HG03196 (cell line): Measurements from ENCODE around the gene CEP104.

Experiments used
- ATAC-seq: cut with Tn5 transposase; IDR thresholded peaks from one replicate; pipeline ENCODE4 v1.9.1; 2021; ENCODE audit not compliant: unreplicated experiment

Gene CEP104

GRCh38 chr1:3779912-3780416 lies 77.0 kb downstream of the CEP104 start:
- no peak for ATAC-seq

- ATAC-seq: no peak
These were observed 77.6 kb downstream of the CEP104 start for GRCh38 chr1:3779265-3779911.

DNA sequence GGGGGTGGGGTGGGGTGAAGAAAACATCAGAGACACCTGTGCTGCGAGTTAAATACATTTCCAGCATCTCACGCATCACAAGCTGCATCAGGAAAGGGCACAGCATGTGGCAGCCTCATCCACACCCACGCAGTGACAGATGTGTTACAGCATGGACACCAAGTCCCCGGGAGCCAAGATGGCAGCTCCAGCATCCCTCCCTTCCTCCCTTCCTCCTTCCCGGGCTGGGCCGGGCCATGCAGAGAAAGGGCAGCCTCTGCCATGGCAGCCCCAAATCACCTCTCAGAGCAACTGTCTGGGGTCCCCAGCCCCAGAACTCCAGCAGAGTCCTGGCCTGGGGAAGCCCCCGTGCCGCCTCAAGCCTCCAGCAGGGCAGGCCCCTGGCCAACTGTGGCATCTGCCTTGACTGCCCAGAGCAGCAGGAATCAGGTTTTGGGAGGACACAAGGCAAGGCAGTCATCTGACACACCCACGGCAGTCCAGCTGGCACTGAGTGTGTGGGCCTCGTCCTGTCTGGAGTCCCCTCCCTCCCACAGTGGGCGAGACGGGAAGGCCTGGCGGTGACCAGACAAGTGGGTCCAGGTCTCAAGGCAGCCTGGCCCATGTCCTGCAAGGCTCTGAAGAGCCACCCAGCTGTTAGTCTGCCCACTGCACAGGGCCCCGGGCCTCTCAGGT lies 78.3 kb downstream of the CEP104 start:
- no peak for ATAC-seq

GRCh38 chr1:3777647-3778589 lies 79.1 kb downstream of the CEP104 start:
- no peak for ATAC-seq

DNA sequence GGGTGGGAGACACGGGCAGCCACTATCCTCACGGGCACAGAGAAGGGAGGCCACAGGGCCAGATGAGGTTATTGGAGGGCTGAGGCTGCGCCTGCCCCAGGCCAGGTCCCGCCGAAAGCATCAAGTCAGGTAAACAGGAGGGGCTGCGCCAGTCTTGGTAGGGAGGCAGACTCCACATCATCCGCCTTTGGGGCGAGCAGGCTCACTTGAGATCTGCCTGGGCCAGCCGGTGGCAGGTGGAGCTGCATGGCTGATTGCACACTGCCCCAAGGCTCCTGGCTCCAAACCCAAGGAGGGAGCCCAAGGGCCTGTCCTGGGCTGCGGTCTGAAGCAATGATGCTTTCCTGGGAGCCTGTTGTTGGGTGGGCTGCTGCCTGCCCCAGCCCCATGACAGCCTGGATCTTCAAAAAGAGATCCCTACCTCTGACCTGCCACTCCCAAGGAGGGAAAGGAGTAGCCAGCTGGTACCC lies 79.9 kb downstream of the CEP104 start:
- ATAC-seq: no peak

GRCh38 chr1:3776231-3776961 lies 80.6 kb downstream of the CEP104 start:
- ATAC-seq: no peak

DNA sequence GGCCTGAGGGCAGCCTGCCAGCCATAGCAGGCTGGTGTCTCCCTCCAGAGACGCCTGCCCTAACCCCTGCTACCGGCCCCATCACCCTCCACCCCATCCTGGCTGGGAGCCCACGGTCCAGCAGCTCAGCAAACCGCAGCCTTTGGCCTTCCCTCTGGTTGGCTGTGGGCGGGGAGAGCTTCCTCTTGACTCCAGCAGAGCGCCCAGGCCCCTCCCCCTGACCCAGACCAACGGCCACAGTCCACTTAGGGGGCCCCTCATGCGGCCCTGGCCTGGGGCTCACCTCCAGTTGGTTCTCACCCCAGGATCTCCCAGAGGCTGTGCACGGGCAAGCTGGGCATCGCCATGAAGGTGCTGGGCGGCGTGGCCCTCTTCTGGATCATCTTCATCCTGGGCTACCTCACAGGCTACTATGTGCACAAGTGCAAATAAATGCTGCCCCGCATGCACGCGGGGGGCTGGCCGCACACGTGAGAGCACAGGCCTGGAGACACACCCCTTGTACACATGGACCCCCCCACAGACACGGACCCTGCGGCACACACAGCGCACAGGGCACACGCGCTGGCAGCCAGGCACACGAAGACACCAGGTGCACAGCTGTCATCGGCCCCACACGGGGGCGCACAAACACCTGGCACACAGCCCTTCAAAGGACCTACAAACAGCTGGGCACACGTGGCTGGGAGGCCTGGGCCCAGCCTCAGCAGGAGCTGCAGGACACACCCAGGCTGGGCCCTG lies 81.4 kb downstream of the CEP104 start:
- ATAC-seq: no peak

DNA sequence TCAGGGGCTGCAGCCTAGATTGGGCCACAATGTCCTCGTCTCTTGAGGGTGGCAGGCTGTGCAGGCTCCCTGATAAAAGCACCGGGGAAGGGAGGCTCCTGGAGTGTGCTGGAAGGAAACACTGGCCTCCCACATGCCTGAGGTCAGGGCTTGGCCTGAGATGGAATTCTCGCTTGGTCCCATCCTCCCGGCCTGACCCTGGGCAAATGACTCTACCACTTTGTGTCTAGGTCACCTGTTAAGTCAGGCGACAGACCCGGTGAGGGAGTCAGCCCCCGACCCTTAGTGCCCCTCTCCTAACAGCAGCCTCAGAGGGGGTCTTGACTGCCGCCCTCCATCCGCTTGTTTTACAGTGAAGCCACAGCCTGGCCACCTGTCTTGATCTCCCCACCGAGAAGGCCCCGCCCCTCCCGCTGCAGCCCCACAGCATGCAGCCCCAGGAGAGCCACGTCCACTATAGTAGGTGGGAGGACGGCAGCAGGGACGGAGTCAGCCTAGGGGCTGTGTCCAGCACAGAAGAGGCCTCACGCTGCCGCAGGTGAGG lies 82.0 kb downstream of the CEP104 start:
- ATAC-seq: no peak

DNA sequence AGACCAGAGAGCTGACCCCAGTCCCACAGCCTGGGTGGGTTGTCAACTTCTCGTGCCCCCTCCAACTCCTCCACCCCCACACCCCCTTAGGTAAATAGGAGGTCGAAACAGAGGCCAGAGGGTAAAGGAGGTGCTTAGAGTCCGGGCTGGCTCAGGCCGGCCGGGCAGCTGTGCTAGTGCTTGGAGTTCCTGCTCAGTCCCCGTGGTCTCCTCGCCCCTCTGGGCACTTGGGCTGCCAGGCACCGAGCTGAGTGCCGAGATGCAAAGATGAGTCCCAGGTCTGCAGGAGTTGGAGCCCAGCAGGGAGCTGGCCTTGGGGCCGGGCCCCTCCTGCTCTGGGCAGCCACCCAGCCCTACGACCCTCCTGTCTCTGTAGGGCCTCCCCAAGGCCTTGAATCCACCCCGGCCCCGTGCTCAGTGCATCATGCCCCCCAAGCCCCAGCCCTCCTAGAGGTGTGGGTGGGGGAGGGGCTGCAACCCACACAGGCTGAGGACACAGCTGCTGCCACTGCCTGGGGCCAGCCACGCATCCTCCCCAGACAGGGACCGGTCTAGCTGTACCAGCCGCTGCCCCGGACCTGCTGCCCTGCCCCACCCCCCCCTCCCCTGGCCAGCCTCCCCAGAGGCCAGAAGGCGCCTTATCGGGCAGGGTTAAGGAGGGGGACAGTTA lies 82.6 kb downstream of the CEP104 start:
- ATAC-seq: no peak

DNA sequence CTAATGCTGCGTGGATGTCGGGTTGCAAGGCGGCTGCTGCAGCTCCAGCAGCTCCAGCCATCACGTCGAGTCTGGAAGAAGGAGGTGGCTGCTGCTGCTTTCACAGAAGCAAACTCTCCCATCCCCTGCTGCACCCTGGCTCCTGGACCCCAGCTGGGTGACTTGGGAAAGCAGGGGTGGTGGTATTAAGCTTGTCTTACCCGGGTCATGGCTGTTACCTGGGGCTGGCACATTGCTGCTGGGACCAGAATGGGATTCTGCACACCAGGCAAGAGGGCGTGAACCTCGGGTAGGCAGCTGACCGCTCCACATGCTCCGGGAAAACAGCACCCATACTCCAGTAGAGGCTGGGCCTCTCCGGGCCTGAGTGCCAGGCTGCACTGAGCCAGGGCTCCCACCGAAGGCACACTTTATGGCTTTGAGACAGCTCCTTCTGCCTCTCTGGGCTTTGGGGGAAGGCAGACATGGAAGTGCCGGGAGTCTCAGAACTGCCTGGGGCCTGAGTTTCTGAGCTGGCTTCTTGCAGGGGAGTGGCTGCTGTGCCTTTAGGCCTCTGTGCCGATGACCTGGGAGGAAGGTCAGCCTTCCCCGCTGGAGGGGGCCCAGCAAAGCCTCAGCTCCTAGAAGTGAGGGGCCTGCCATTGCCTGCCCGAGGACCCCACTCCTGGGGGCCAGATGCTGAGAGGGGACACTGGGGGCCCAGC lies 83.3 kb downstream of the CEP104 start:
- ATAC-seq: no peak

DNA sequence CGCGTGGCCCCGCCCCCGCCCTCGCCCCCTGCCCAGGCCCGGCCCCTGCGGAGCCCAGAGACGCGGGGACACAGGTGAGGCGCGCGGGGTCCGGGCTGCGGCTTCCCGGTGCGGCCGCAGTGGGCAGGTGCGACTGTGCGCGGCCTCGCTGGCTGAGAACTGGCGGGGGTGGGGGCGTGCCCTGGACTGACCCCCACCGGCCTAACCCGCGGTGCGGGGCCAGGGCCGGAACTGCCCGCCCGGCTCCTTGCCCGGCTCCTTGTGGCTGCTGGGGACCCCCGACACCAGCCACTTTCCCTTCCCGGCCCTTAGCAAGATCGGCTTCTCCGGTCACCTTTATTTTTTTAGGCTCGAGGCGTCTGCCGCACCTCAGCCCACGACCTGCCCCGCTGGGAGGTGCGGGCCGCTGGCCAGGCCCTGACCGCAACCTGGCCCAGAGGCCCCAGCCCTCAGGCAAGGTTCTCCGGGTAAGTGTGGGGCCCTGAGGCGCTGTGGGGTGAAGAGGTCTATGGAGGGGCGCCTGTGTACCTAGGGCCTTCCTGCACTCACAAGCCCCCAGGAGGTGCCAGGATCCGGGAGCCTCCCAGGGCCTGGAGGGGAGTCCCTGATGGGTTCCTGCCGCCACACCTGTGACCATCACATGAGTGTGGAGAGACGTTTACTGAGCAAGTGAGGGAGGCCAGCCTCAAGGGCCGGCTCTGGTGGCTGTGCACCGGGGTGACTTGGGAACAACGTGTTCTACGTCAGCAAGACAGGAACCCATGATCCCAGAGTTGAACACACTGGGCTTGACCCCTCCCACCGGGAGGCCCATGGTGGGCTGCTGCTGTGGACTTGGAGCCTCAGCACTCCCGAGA lies 84.1 kb downstream of the CEP104 start, which contains the start of gene SMIM1:
Gene SMIM1 (plus strand): TSS at position 35 of the 857 bp plus-strand sequence. CDS start 2,625 bp downstream, outside the sequence.
- peak; percentile 24 for ATAC-seq

DNA sequence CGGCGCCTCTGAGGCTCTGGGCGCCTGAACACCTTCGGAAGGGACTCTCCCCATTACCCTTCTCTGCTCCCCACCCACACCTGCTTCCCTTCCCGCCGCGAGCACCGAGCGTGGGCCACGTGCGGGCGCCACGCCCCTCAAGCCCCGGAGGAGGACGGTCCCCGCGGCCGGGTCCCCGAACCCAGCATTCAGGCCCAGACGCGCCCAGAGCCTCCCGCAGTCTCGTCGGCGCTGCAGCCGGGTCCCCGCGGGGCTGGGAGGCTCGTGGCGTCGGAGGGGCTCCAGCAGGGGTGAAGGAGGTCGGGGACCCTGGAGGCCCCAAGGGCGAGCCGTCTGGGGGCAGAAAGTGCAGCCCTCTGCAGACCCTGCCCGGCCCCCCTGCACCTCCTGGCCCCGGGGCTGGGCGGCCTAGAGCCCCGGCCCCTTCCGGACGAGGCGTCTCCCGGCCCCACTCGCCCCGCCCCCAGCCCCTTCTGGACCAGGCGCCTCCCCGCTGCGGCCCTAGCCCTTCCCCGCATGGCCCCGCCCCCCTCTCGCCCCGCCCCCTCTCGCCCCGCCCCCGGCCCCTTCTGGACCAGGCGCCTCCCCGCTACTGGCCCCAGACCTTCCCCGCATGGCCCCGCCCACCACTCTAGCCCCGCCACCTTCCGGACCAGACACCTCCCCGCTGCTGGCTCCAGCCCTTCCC lies 84.8 kb downstream of the CEP104 start:
- ATAC-seq: peak; percentile 46

GRCh38 chr1:3771108-3772026 lies 85.6 kb downstream of the CEP104 start:
- ATAC-seq: no peak

GRCh38 chr1:3770047-3770765 lies 86.8 kb downstream of the CEP104 start:
- ATAC-seq: no peak

DNA sequence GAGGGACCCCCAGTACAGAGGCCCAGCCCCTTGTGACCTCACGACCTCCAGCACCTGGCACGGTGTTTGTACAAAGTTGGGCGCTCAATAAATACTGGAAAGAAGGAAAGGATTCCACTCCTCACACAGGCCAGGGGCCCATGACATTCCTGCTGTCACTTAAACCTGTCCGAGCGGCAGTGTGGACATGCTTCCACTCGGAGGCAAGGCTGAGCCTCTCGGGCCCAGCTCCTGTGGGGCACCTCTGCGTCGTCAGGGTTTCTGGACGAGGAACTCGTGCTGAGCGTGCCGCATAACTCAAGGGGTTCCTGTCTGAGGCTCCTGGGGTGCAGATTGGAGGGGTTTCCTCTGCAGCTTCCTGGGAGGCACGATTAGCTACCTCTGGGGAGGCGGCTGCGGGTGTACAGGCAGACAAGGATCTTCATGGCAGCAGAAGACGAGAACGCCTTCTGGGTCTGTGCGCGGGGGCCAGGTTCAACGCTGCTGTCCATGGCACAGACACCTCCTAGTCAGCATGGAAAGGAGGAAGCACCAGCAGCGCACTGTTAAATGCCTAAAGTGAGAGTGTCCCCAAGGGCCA lies 88.1 kb downstream of the CEP104 start:
- ATAC-seq: no peak
